Nephron (organoid): ENCODE data around the gene SNCAIP.

Experiments
- H3K27ac Mint-ChIP-seq, 3 experiments: 2 replicates each; pipeline ENCODE4 v1.8.0; 2020; ENCODE audit warnings: mixed read lengths in 3 of 3, mild to moderate bottlenecking in 2 of 3, moderate library complexity in 1 of 3
- H3K27me3 Mint-ChIP-seq: 2 replicates; pipeline ENCODE4 v1.8.0; 2021; ENCODE audit warnings: low read depth, mild to moderate bottlenecking, moderate library complexity, mixed read lengths
- H3K36me3 Mint-ChIP-seq: 2 replicates; pipeline ENCODE4 v1.8.0; 2020; ENCODE audit warnings: low read depth, mixed read lengths
- H3K4me1 Mint-ChIP-seq: 2 replicates; pipeline ENCODE4 v1.8.0; 2020; ENCODE audit warnings: mixed read lengths
- H3K4me3 Mint-ChIP-seq, 3 experiments: 2 replicates each; pipeline ENCODE4 v1.8.0; 2020; ENCODE audit warnings: mild to moderate bottlenecking in 3 of 3, mixed read lengths in 3 of 3, moderate library complexity in 2 of 3
- H3K9me3 Mint-ChIP-seq: 2 replicates; pipeline ENCODE4 v1.8.0; 2020; ENCODE audit warnings: mixed read lengths
- CTCF ChIP-seq, 3 experiments: fragments of 200-600 bp; sonication (generic); IDR thresholded peaks; one replicate each; pipeline ENCODE4 v1.5.0; 2021; ENCODE audit warnings: antibody characterized with exemption in 3 of 3; ENCODE audit not compliant: unreplicated experiment in 3 of 3

The SNCAIP gene

GRCh38 chr5:122465031-122465577, 153.1 kb downstream of the SNCAIP start:
- TF ChIP-seq CTCF (IDR thresholded peaks at IDR 0.05; ENCODE audit: unreplicated experiment in 3 of 3), result no peak
- Mint-ChIP-seq H3K4me3 (no peak overlapping the region), H3K9me3 (no peaks in the 10 kb centered on the region), H3K27ac (peak overlapping the region; percentile 80 to 95 (median 91)), H3K4me1 (peaks cover 43% of the 10 kb centered on the region), H3K36me3 (peaks cover 31% of the 10 kb centered on the region), H3K27me3 (no peaks in the 10 kb centered on the region)

GRCh38 chr5:122465994-122466393, 154.0 kb downstream of the SNCAIP start:
- H3K36me3 Mint-ChIP-seq, result peaks cover 22% of the 10 kb centered on the region
- H3K9me3 Mint-ChIP-seq, result no peaks in the 10 kb centered on the region
- H3K4me3 Mint-ChIP-seq, result no peak overlapping the region
- TF ChIP-seq CTCF (IDR thresholded peaks at IDR 0.05; ENCODE audit: unreplicated experiment in 3 of 3), result no peak
- peaks cover 51% of the 10 kb centered on the region for H3K4me1 Mint-ChIP-seq
- H3K27me3 Mint-ChIP-seq, result no peaks in the 10 kb centered on the region
- peak overlapping the region; percentile 80 to 95 (median 91) for H3K27ac Mint-ChIP-seq

GRCh38 chr5:122468351-122469116, 156.5 kb downstream of the SNCAIP start:
- peaks cover 62% of the 10 kb centered on the region for H3K4me1 Mint-ChIP-seq
- no peaks in the 10 kb centered on the region for H3K27me3 Mint-ChIP-seq
- no peak overlapping the region for H3K27ac Mint-ChIP-seq
- no peak for TF ChIP-seq CTCF (IDR thresholded peaks at IDR 0.05; ENCODE audit: unreplicated experiment in 3 of 3)
- H3K4me3 Mint-ChIP-seq, result no peak overlapping the region
- H3K36me3 Mint-ChIP-seq, result peaks cover 11% of the 10 kb centered on the region
- no peaks in the 10 kb centered on the region for H3K9me3 Mint-ChIP-seq

- H3K27me3 Mint-ChIP-seq, result no peaks in the 10 kb centered on the region
- peak overlapping the region; percentile 5 to 36 (median 13) for H3K27ac Mint-ChIP-seq
- H3K9me3 Mint-ChIP-seq, result no peaks in the 10 kb centered on the region
- peaks cover 11% of the 10 kb centered on the region for H3K36me3 Mint-ChIP-seq
- H3K4me3 Mint-ChIP-seq, result no peak overlapping the region
- TF ChIP-seq CTCF (IDR thresholded peaks at IDR 0.05; ENCODE audit: unreplicated experiment in 3 of 3), result no peak
- H3K4me1 Mint-ChIP-seq, result peaks cover 57% of the 10 kb centered on the region
Observed at GRCh38 chr5:122469384-122469919, 157.4 kb downstream of the SNCAIP start.

GRCh38 chr5:122470365-122470764, 158.3 kb downstream of the SNCAIP start:
- H3K27ac Mint-ChIP-seq, result peak overlapping the region; percentile 2 to 87 (median 13)

More at GRCh38 chr5:122470365-122470764, 158.3 kb downstream of the SNCAIP start:
- Mint-ChIP-seq H3K27me3 (no peaks in the 10 kb centered on the region), H3K9me3 (no peaks in the 10 kb centered on the region), H3K4me3 (no peak overlapping the region), H3K4me1 (peaks cover 47% of the 10 kb centered on the region), H3K36me3 (peaks cover 11% of the 10 kb centered on the region)
- TF ChIP-seq CTCF (IDR thresholded peaks at IDR 0.05; ENCODE audit: unreplicated experiment in 3 of 3), result no peak
